H9 (cell line): Measurements from ENCODE around the gene SLC7A11. TPM values are rescaled to one million over a fixed set of nuclear protein-coding genes. Genes with fewer than 3 reads are reported as not detected.

Source experiments
- DNase-seq: peaks from one replicate; pipeline ENCODE4 v3.0.0-alpha.2; 2017
- H2AFZ ChIP-seq: one replicate; pipeline ENCODE4 v1.6.1; 2013; ENCODE audit warnings: mild to moderate bottlenecking, low read length, control low read depth, moderate library complexity
- H2AK5ac ChIP-seq: 2 replicates; pipeline ENCODE4 v1.6.1; 2013; ENCODE audit warnings: low read length, control low read depth, mixed read lengths; ENCODE audit not compliant: insufficient read length
- H2BK120ac ChIP-seq: one replicate; pipeline ENCODE4 v1.6.1; 2013; ENCODE audit warnings: low read depth, mild to moderate bottlenecking, low read length, control low read depth, inconsistent platforms; ENCODE audit not compliant: poor library complexity, severe bottlenecking
- H2BK12ac ChIP-seq: 2 replicates; pipeline ENCODE4 v1.6.1; 2013; ENCODE audit warnings: low read length, control low read depth, mixed read lengths, low read depth; ENCODE audit not compliant: insufficient read length
- H2BK15ac ChIP-seq: 2 replicates; pipeline ENCODE4 v1.6.1; 2013; ENCODE audit warnings: low read depth, low read length, control low read depth
- H2BK20ac ChIP-seq: one replicate; pipeline ENCODE4 v1.6.1; 2013; ENCODE audit warnings: low read depth, mild to moderate bottlenecking, low read length, control low read depth, inconsistent platforms; ENCODE audit not compliant: poor library complexity, severe bottlenecking
- H2BK5ac ChIP-seq: 2 replicates; pipeline ENCODE4 v1.6.1; 2013; ENCODE audit warnings: low read length, control low read depth, mixed read lengths; ENCODE audit not compliant: insufficient read length
- H3K14ac ChIP-seq: 2 replicates; pipeline ENCODE4 v1.6.1; 2013; ENCODE audit warnings: low read length, control low read depth; ENCODE audit not compliant: insufficient read depth
- H3K18ac ChIP-seq: 2 replicates; pipeline ENCODE4 v1.6.1; 2013; ENCODE audit warnings: low read depth, mild to moderate bottlenecking, mixed read lengths, low read length, control low read depth; ENCODE audit not compliant: insufficient read length
- H3K23ac ChIP-seq: 2 replicates; pipeline ENCODE4 v1.6.1; 2013; ENCODE audit warnings: low read length, control low read depth, mixed read lengths, low read depth; ENCODE audit not compliant: insufficient read length
- H3K23me2 ChIP-seq: 2 replicates; pipeline ENCODE4 v1.6.1; 2013; ENCODE audit warnings: low read depth, mild to moderate bottlenecking, mixed read lengths, low read length, control low read depth; ENCODE audit not compliant: insufficient read length, poor library complexity, severe bottlenecking
- H3K27ac ChIP-seq: 2 replicates; pipeline ENCODE4 v1.5.1; 2013; ENCODE audit warnings: low read length, control low read depth, mixed read lengths, low read depth; ENCODE audit not compliant: insufficient read length
- H3K27me3 ChIP-seq: 2 replicates; pipeline ENCODE4 v1.6.1; 2013; ENCODE audit warnings: low read length, control low read depth, inconsistent platforms; ENCODE audit not compliant: insufficient read depth
- H3K4ac ChIP-seq: 2 replicates; pipeline ENCODE4 v1.6.1; 2013; ENCODE audit warnings: low read depth, mild to moderate bottlenecking, control low read depth, inconsistent platforms, low read length, moderate library complexity
- H3K4me1 ChIP-seq: 2 replicates; pipeline ENCODE4 v1.6.1; 2013; ENCODE audit warnings: low read length, control low read depth, inconsistent platforms; ENCODE audit not compliant: insufficient read depth
- H3K4me2 ChIP-seq: 2 replicates; pipeline ENCODE4 v1.6.1; 2013; ENCODE audit warnings: low read length, control low read depth, mixed read lengths; ENCODE audit not compliant: insufficient read length, insufficient read depth
- H3K56ac ChIP-seq: 2 replicates; pipeline ENCODE4 v1.6.1; 2013; ENCODE audit warnings: low read depth, mild to moderate bottlenecking, mixed read lengths, low read length, control low read depth; ENCODE audit not compliant: insufficient read length
- H3K79me1 ChIP-seq: 2 replicates; pipeline ENCODE4 v1.6.1; 2013; ENCODE audit warnings: low read depth, mild to moderate bottlenecking, moderate library complexity, low read length, control low read depth, inconsistent platforms; ENCODE audit not compliant: insufficient read depth, poor library complexity, severe bottlenecking
- H3K79me2 ChIP-seq: 2 replicates; pipeline ENCODE4 v1.6.1; 2013; ENCODE audit warnings: low read length, control low read depth, inconsistent platforms; ENCODE audit not compliant: insufficient read depth
- H3K9ac ChIP-seq: 2 replicates; pipeline ENCODE4 v1.6.1; 2013; ENCODE audit warnings: low read length, control low read depth, mixed read lengths; ENCODE audit not compliant: insufficient read length; ENCODE audit errors: extremely low read depth
- H3K9me3 ChIP-seq: one replicate; pipeline ENCODE4 v1.6.1; 2013; ENCODE audit warnings: low read depth, low read length, inconsistent platforms; ENCODE audit not compliant: control insufficient read depth
- H3T11ph ChIP-seq: one replicate; pipeline ENCODE4 v1.6.1; 2013; ENCODE audit warnings: mild to moderate bottlenecking, low read length, control low read depth, inconsistent platforms
- H4K20me1 ChIP-seq: one replicate; pipeline ENCODE4 v1.6.1; 2013; ENCODE audit not compliant: control insufficient read depth, insufficient read length, insufficient read depth
- H4K5ac ChIP-seq: 2 replicates; pipeline ENCODE4 v1.6.1; 2013; ENCODE audit warnings: low read depth, mild to moderate bottlenecking, mixed read lengths, low read length, control low read depth; ENCODE audit not compliant: insufficient read length
- H4K8ac ChIP-seq: replicated peaks from 2 replicates; pipeline ENCODE4 v1.6.1; 2013; ENCODE audit warnings: low read length, control low read depth, mixed read lengths, low read depth; ENCODE audit not compliant: insufficient read length
- H4K91ac ChIP-seq: 2 replicates; pipeline ENCODE4 v1.6.1; 2013; ENCODE audit warnings: low read depth, mild to moderate bottlenecking, moderate library complexity, mixed read lengths, low read length, control low read depth; ENCODE audit not compliant: insufficient read length
- H3K27ac Mint-ChIP-seq, 3 experiments: 2 replicates in 2 of 3; 3 replicates in 1 of 3; pipeline ENCODE4 v1.8.0; 2020 to 2021; ENCODE audit warnings: mixed read lengths in 3 of 3, mild to moderate bottlenecking in 1 of 3, moderate library complexity in 1 of 3
- H3K27me3 Mint-ChIP-seq: 2 replicates; pipeline ENCODE4 v1.8.0; 2021; ENCODE audit warnings: low read depth, mild to moderate bottlenecking, moderate library complexity, mixed read lengths
- H3K36me3 Mint-ChIP-seq, 3 experiments: 2 replicates in 2 of 3; 3 replicates in 1 of 3; pipeline ENCODE4 v1.8.0; 2020 to 2021; ENCODE audit warnings: low read depth in 3 of 3, mixed read lengths in 3 of 3; ENCODE audit not compliant: insufficient read depth in 1 of 3
- H3K4me1 Mint-ChIP-seq, 2 experiments: 2 replicates each; pipeline ENCODE4 v1.8.0; 2020; ENCODE audit warnings: mixed read lengths in 2 of 2
- H3K4me3 Mint-ChIP-seq, 2 experiments: 2 replicates in 1 of 2; 3 replicates in 1 of 2; pipeline ENCODE4 v1.8.0; 2020 to 2021; ENCODE audit warnings: mild to moderate bottlenecking in 2 of 2, mixed read lengths in 2 of 2, moderate library complexity in 1 of 2
- H3K9me3 Mint-ChIP-seq, 2 experiments: 2 replicates in 1 of 2; 3 replicates in 1 of 2; pipeline ENCODE4 v1.8.0; 2020; ENCODE audit warnings: mild to moderate bottlenecking in 2 of 2, mixed read lengths in 2 of 2, moderate library complexity in 1 of 2
- WGBS: extraction: QIAGEN DNeasy Blood & Tissue Kit; methylation state at CpG from one replicate; pipeline ENCODE4 v1.1.7; 2013; ENCODE audit warnings: missing lambda C conversion rate, low lambda C conversion rate, mixed read lengths; ENCODE audit not compliant: insufficient read length; ENCODE audit errors: extremely low coverage; 5-methylcytosine and 5-hydroxymethylcytosine counted together
- total RNA-seq: library from RNA; stranded (reverse); gene quantifications from 2 replicates; pipeline ENCODE4 v1.2.1, GENCODE V29; 2021
- TF ChIP-seq, protein P1 (sequence below): fragments of 200-600 bp; sonication (generic); conservative IDR thresholded peaks from 3 replicates; pipeline ENCODE4 v1.8.0; 2021; ENCODE audit warnings: antibody characterized with exemption, mild to moderate bottlenecking

SLC7A11 gene
- total RNA-seq, 1 experiment from 2014 or later: 19.8 TPM

GRCh38 chr4:138218976-138219375 is 23.2 kb downstream of the SLC7A11 start:
- Mint-ChIP-seq H3K9me3 (no peaks in the 10 kb centered on the region), H3K27ac (no peak overlapping the region), H3K36me3 (peaks cover 16 to 24% (median 23%) of the 10 kb centered on the region in 3 experiments; a peak in 6 of 7 replicates), H3K4me1 (peaks cover 58 to 63% of the 10 kb centered on the region in 2 experiments), H3K27me3 (no peaks in the 10 kb centered on the region), H3K4me3 (no peak overlapping the region)
- DNase-seq: no peak
- Histone ChIP-seq H3K9me3 (no peaks in the 10 kb centered on the region), H4K8ac (no peak overlapping the region), H3K27me3 (no peaks in the 10 kb centered on the region), H3K4ac (no peak overlapping the region), H4K5ac (no peak overlapping the region), H3K56ac (no peak overlapping the region), H3K18ac (no peak overlapping the region), H2BK5ac (no peak overlapping the region), H3K9ac (no peak overlapping the region), H2AFZ (no peak overlapping the region), H3K4me1 (peaks cover 12% of the 10 kb centered on the region), H4K20me1 (no peaks in the 10 kb centered on the region), H2AK5ac (no peak overlapping the region), H3K27ac (no peak overlapping the region), H3K79me1 (no peaks in the 10 kb centered on the region), H3K23me2 (no peaks in the 10 kb centered on the region), H3T11ph (no peak overlapping the region), H2BK120ac (no peak overlapping the region), H3K23ac (no peak overlapping the region), H4K91ac (no peak overlapping the region), H2BK12ac (no peak overlapping the region), H3K14ac (no peak overlapping the region), H3K79me2 (no peaks in the 10 kb centered on the region), H3K4me2 (no peak overlapping the region), H2BK20ac (no peak overlapping the region), H2BK15ac (no peak overlapping the region)
- no CpG with 5 or more reads among the region's 5 CpGs for WGBS
- TF ChIP-seq, protein P1, sequence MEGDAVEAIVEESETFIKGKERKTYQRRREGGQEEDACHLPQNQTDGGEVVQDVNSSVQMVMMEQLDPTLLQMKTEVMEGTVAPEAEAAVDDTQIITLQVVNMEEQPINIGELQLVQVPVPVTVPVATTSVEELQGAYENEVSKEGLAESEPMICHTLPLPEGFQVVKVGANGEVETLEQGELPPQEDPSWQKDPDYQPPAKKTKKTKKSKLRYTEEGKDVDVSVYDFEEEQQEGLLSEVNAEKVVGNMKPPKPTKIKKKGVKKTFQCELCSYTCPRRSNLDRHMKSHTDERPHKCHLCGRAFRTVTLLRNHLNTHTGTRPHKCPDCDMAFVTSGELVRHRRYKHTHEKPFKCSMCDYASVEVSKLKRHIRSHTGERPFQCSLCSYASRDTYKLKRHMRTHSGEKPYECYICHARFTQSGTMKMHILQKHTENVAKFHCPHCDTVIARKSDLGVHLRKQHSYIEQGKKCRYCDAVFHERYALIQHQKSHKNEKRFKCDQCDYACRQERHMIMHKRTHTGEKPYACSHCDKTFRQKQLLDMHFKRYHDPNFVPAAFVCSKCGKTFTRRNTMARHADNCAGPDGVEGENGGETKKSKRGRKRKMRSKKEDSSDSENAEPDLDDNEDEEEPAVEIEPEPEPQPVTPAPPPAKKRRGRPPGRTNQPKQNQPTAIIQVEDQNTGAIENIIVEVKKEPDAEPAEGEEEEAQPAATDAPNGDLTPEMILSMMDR: no peak
